Parathyroid adenoma (tissue), 2 donors: ENCODE data around the gene CYB5D1.
A peak's percentile ranks its signal among the peaks of the same experiment; 100 is the strongest.

Experiments used
- H2AFZ ChIP-seq: fragments of 300-600 bp; sonication (generic); one replicate; pipeline ENCODE4 v1.7.0; 2017; ENCODE audit warnings: antibody characterized with exemption, mild to moderate bottlenecking
- H3K27ac ChIP-seq: fragments of 300-600 bp; sonication (generic); one replicate; pipeline ENCODE4 v1.7.0; 2017
- H3K27me3 ChIP-seq: fragments of 300-600 bp; sonication (generic); one replicate; pipeline ENCODE4 v1.7.0; 2017; ENCODE audit warnings: low read length; ENCODE audit not compliant: control insufficient read depth, insufficient read depth
- H3K36me3 ChIP-seq: fragments of 300-600 bp; sonication (generic); one replicate; pipeline ENCODE4 v1.7.0; 2017; ENCODE audit warnings: low read length; ENCODE audit not compliant: control insufficient read depth, insufficient read depth
- H3K4me1 ChIP-seq: fragments of 300-600 bp; sonication (generic); one replicate; pipeline ENCODE4 v1.7.0; 2017; ENCODE audit warnings: control low read depth
- H3K4me2 ChIP-seq: fragments of 300-600 bp; sonication (generic); one replicate; pipeline ENCODE4 v1.7.0; 2017; ENCODE audit warnings: low read length
- H3K4me3 ChIP-seq: fragments of 300-600 bp; sonication (generic); one replicate; pipeline ENCODE4 v1.7.0; 2017; ENCODE audit warnings: low read depth, low read length
- H3K79me2 ChIP-seq: fragments of 300-600 bp; sonication (generic); one replicate; pipeline ENCODE4 v1.7.0; 2017; ENCODE audit warnings: control low read depth
- H3K9ac ChIP-seq: fragments of 300-600 bp; sonication (generic); one replicate; pipeline ENCODE4 v1.7.0; 2017; ENCODE audit warnings: mild to moderate bottlenecking
- H3K9me3 ChIP-seq: fragments of 300-600 bp; sonication (generic); one replicate; pipeline ENCODE4 v1.7.0; 2017; ENCODE audit warnings: low read length; ENCODE audit not compliant: control insufficient read depth
- TF ChIP-seq, protein P1 (sequence below): fragments of 300-600 bp; sonication (generic); IDR thresholded peaks from one replicate; pipeline ENCODE4 v1.7.0; 2017; ENCODE audit warnings: antibody characterized with exemption, mild to moderate bottlenecking
- donor health status: primary hyperparathyroidism.

Gene CYB5D1

GRCh38 chr17:7825206-7825990 is 32.4 kb upstream of the CYB5D1 start:
- no peak overlapping the region for H3K9ac ChIP-seq

GRCh38 chr17:7830616-7831015 is 27.2 kb upstream of the CYB5D1 start:
- Histone ChIP-seq H3K4me1 (peaks cover 10% of the 10 kb centered on the region), H3K9me3 (no peaks in the 10 kb centered on the region), H3K4me2 (no peak overlapping the region), H3K4me3 (no peak overlapping the region), H3K27me3 (no peaks in the 10 kb centered on the region), H3K79me2 (peaks cover 3% of the 10 kb centered on the region), H3K36me3 (no peaks in the 10 kb centered on the region), H3K27ac (no peak overlapping the region), H3K9ac (no peak overlapping the region), H2AFZ (no peak overlapping the region)
- TF ChIP-seq, protein P1, sequence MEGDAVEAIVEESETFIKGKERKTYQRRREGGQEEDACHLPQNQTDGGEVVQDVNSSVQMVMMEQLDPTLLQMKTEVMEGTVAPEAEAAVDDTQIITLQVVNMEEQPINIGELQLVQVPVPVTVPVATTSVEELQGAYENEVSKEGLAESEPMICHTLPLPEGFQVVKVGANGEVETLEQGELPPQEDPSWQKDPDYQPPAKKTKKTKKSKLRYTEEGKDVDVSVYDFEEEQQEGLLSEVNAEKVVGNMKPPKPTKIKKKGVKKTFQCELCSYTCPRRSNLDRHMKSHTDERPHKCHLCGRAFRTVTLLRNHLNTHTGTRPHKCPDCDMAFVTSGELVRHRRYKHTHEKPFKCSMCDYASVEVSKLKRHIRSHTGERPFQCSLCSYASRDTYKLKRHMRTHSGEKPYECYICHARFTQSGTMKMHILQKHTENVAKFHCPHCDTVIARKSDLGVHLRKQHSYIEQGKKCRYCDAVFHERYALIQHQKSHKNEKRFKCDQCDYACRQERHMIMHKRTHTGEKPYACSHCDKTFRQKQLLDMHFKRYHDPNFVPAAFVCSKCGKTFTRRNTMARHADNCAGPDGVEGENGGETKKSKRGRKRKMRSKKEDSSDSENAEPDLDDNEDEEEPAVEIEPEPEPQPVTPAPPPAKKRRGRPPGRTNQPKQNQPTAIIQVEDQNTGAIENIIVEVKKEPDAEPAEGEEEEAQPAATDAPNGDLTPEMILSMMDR = no peak

More at GRCh38 chr17:7825206-7825990, 32.4 kb upstream of the CYB5D1 start:
- Histone ChIP-seq H3K27ac (peak overlapping the region; percentile 69), H3K9me3 (no peaks in the 10 kb centered on the region), H2AFZ (peak overlapping the region; percentile 61), H3K79me2 (no peaks in the 10 kb centered on the region), H3K27me3 (no peaks in the 10 kb centered on the region), H3K36me3 (no peaks in the 10 kb centered on the region), H3K4me2 (peak overlapping the region; percentile 3), H3K4me3 (no peak overlapping the region), H3K4me1 (peaks cover 20% of the 10 kb centered on the region)
- TF ChIP-seq, protein P1 = peak; percentile 39

- H3K9ac ChIP-seq = no peak overlapping the region
- H3K4me2 ChIP-seq = no peak overlapping the region
- H3K27ac ChIP-seq = no peak overlapping the region
- H3K79me2 ChIP-seq = peaks cover 3% of the 10 kb centered on the region
- H3K9me3 ChIP-seq = no peaks in the 10 kb centered on the region
- H3K36me3 ChIP-seq = no peaks in the 10 kb centered on the region
- H3K4me1 ChIP-seq = peaks cover 5% of the 10 kb centered on the region
- no peak overlapping the region for H2AFZ ChIP-seq
- no peaks in the 10 kb centered on the region for H3K27me3 ChIP-seq
- TF ChIP-seq, protein P1 = no peak
- H3K4me3 ChIP-seq = no peak overlapping the region
Observed at GRCh38 chr17:7831233-7831632, 26.6 kb upstream of the CYB5D1 start.

DNA sequence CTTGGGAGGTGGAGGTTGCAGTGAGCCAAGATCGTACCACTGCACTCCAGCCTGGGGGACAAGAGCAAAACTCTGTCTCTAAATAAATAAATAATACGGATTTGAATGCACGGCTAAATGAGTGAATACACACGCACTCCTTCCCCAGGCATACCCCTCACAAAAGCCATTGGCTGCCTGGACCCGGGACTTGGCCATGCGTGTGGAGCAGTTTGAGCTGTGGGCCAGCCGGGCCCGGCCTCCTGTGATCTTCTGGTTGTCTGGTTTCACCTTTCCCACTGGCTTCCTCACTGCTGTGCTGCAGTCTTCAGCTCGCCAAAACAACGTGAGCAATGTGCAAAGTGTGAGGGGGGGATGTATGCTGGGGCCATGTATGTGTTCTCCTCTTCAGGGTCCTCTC is 25.4 kb upstream of the CYB5D1 start:
- Histone ChIP-seq H3K9me3 (no peaks in the 10 kb centered on the region), H3K4me1 (peaks cover 10% of the 10 kb centered on the region), H3K9ac (no peak overlapping the region), H3K27ac (no peak overlapping the region), H3K36me3 (no peaks in the 10 kb centered on the region), H3K4me3 (no peak overlapping the region), H2AFZ (no peak overlapping the region), H3K27me3 (no peaks in the 10 kb centered on the region), H3K4me2 (no peak overlapping the region), H3K79me2 (peaks cover 7% of the 10 kb centered on the region)
- TF ChIP-seq, protein P1 = no peak
